Thoracic aorta (tissue), 2 donors: ENCODE results near the gene MSH2. TPM values are rescaled to one million over a fixed set of nuclear protein-coding genes. Genes with fewer than 3 reads are reported as not detected.

Source experiments
- ATAC-seq: fragments of 150-250 bp; one replicate; pipeline ENCODE4 v1.8.0; 2017; ENCODE audit warnings: low read depth; ENCODE audit not compliant: insufficient number of reproducible peaks, low FRiP score
- DNase-seq: peaks from one replicate; pipeline ENCODE4 v3.0.0-alpha.2; 2020; ENCODE audit warnings: low spot score
- H3K27ac ChIP-seq, 2 donors: fragments of 200-600 bp; sonication (generic); 1 replicate in 1 of 2; 2 replicates in 1 of 2; pipeline ENCODE4 v1.5.1; 2016; ENCODE audit warnings: mild to moderate bottlenecking in 2 of 2, moderate library complexity in 2 of 2
- H3K27me3 ChIP-seq: fragments of 200-600 bp; sonication (generic); replicated peaks from 2 replicates; pipeline ENCODE4 v1.6.0; 2016; ENCODE audit warnings: mild to moderate bottlenecking; ENCODE audit not compliant: insufficient read depth
- H3K36me3 ChIP-seq: fragments of 200-600 bp; sonication (generic); one replicate; pipeline ENCODE4 v1.5.1; 2016
- H3K4me1 ChIP-seq, 2 donors: fragments of 200-600 bp; sonication (generic); 1 replicate in 1 of 2; 2 replicates in 1 of 2; pipeline versions ENCODE4 v1.5.1 to v1.6.0; 2016; ENCODE audit warnings: low read depth in 2 of 2, mild to moderate bottlenecking in 1 of 2; ENCODE audit not compliant: control insufficient read depth in 1 of 2
- H3K4me3 ChIP-seq: fragments of 200-600 bp; sonication (generic); 2 replicates; pipeline ENCODE4 v1.5.1; 2016; ENCODE audit warnings: mild to moderate bottlenecking
- H3K9me3 ChIP-seq: fragments of 200-600 bp; sonication (generic); 2 replicates; pipeline ENCODE4 v1.5.1; 2016
- total RNA-seq, 2 donors: library from RNA; depleted of rRNA; stranded (reverse); fragments of >200 nt; gene quantifications; one replicate each; pipeline versions ENCODE4 v1.1.0 to v1.2.3, GENCODE V29; 2016
- TF ChIP-seq, protein P1 (sequence below): fragments of 200-600 bp; sonication (generic); IDR thresholded peaks from one replicate; pipeline ENCODE4 v1.5.1; 2019; ENCODE audit warnings: antibody characterized with exemption

Gene MSH2
- total RNA-seq, 2 donors from 2014 or later, result 4.7 to 9.6 TPM

DNA sequence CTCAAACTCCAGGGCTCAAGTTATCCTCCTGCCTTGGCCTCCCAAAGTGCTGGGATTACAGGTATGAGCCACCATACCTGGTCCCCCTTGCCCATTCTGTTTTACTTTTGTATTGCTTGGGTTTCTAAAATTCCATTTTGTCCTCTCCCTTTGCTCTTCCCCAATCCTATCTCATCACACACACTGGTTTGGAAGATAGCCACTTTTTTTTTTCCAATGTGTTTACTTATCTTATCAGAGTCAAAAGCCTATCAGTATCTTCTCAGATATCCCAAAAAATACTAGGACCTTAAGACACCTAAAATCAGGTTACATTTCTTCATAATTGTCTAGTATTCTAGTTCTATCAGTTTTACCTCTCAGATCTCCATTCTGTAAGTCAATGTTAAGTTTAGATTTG, 56.1 kb downstream of the MSH2 start:
- no peaks in the 10 kb centered on the region for H3K27me3 ChIP-seq
- TF ChIP-seq, protein P1, sequence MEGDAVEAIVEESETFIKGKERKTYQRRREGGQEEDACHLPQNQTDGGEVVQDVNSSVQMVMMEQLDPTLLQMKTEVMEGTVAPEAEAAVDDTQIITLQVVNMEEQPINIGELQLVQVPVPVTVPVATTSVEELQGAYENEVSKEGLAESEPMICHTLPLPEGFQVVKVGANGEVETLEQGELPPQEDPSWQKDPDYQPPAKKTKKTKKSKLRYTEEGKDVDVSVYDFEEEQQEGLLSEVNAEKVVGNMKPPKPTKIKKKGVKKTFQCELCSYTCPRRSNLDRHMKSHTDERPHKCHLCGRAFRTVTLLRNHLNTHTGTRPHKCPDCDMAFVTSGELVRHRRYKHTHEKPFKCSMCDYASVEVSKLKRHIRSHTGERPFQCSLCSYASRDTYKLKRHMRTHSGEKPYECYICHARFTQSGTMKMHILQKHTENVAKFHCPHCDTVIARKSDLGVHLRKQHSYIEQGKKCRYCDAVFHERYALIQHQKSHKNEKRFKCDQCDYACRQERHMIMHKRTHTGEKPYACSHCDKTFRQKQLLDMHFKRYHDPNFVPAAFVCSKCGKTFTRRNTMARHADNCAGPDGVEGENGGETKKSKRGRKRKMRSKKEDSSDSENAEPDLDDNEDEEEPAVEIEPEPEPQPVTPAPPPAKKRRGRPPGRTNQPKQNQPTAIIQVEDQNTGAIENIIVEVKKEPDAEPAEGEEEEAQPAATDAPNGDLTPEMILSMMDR, result no peak
- DNase-seq, result no peak
- ATAC-seq, result no peak
- H3K4me3 ChIP-seq, result no peak overlapping the region
- no peaks in the 10 kb centered on the region for H3K9me3 ChIP-seq
- H3K27ac ChIP-seq, result no peak overlapping the region
- no peaks in the 10 kb centered on the region for H3K36me3 ChIP-seq
- H3K4me1 ChIP-seq, result no peaks in the 10 kb centered on the region

DNA sequence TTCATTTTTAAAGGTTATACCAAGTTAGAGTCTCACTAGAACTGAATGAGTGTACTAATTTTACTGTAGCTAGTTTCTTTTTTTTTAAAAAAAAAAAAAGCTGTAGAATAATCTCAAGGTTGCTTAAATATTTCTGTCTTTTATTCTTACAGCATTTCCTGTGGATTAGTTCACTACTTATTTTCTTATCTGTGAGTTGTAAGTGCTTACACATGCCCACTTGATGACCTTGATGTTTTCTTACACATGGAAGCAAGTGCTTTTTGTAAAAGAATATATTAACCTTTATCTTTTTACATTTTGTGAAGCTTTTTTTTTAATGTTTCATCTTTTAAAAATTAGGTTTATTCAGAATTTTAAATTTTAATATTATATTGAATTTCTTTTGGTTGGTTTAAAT, 57.8 kb downstream of the MSH2 start:
- Histone ChIP-seq H3K27me3 (no peaks in the 10 kb centered on the region), H3K9me3 (no peaks in the 10 kb centered on the region), H3K36me3 (no peaks in the 10 kb centered on the region), H3K27ac (no peak overlapping the region), H3K4me3 (no peak overlapping the region), H3K4me1 (no peaks in the 10 kb centered on the region)
- TF ChIP-seq, protein P1, result no peak
- ATAC-seq, result no peak
- DNase-seq, result no peak

DNA sequence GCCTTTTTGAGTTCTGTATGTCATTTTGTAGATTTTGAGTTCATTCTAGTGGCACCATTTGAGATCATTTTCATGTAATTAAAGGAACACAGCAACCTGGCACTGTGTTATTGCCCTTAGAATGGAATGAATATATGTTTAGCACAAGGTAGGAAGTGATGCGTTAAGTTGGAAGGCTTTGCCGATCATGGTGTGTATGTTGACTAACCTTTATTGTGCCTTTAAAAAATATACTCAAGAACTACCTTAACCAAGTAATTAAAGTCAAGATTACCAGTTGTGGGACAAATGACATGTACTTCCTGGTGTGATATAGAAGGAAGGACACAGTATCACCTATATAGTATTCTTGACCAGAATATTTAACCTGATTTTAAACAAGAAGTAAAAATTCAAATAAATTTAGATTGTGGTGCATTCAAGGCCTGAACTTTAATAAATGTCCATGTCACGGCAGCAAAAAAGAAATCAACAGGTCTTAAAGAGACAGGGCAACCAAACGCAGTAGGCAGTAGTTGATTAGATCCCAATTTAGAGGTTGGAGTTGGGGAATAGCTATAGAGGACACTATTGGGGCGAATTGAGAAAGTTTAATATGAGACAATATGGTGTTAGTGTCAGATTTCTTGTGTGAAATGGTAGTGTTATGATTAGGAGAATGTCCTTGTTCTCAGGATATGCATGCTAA, 68.6 kb downstream of the MSH2 start:
- TF ChIP-seq, protein P1, result no peak
- no peaks in the 10 kb centered on the region for H3K4me1 ChIP-seq
- H3K9me3 ChIP-seq, result no peaks in the 10 kb centered on the region
- H3K36me3 ChIP-seq, result peaks cover 6% of the 10 kb centered on the region
- H3K27ac ChIP-seq, result no peak overlapping the region
- ATAC-seq (no peak), DNase-seq (no peak)
- no peaks in the 10 kb centered on the region for H3K27me3 ChIP-seq
- H3K4me3 ChIP-seq, result no peak overlapping the region

DNA sequence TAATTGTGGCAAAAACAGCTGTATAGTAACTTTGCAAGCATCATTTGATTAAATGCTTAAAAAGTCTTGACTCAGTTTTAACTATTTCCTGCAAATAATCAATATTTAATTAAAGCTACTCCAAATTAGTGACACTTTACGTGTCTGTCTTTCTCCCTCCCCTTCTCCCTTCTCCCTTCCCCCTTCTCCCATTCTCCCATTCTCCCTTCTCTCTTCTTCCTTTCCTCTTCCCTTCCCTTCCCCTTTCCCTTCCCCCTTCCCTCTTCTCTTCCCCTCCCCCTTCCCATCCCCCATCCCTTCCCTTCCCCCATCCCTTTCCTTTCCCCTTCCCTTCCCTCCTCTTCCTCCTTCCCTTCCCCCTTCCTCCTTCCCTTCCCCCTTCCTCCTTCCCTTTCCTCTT, 76.9 kb downstream of the MSH2 start:
- ATAC-seq (no peak), DNase-seq (no peak)
- H3K36me3 ChIP-seq, result peaks cover 2% of the 10 kb centered on the region
- H3K4me3 ChIP-seq, result no peak overlapping the region
- H3K27me3 ChIP-seq, result no peaks in the 10 kb centered on the region
- no peak overlapping the region for H3K27ac ChIP-seq
- TF ChIP-seq, protein P1, result no peak
- no peaks in the 10 kb centered on the region for H3K4me1 ChIP-seq
- H3K9me3 ChIP-seq, result no peaks in the 10 kb centered on the region

DNA sequence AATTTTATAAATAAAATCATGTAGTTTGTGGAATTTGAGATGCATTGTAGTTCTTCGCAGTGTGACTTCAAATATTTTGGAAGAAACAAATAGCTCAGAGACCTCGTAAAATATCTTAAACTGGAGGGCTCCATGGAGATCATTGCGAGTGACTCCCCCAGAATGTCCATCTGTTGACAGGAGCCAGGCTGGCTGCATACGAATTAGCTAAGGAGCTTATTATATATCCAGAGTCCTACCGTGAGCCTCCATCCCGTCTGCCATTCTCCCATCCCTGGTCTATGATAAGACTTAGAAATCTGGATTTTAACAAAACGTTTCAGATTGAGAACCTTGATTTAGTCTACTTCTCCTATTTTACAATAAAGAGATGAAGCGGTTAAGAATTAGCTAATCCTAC, 80.2 kb downstream of the MSH2 start:
- no peak overlapping the region for H3K4me3 ChIP-seq
- DNase-seq (no peak), ATAC-seq (no peak)
- no peaks in the 10 kb centered on the region for H3K27me3 ChIP-seq
- H3K36me3 ChIP-seq, result no peaks in the 10 kb centered on the region
- TF ChIP-seq, protein P1, result no peak
- H3K9me3 ChIP-seq, result no peaks in the 10 kb centered on the region
- no peaks in the 10 kb centered on the region for H3K4me1 ChIP-seq
- no peak overlapping the region for H3K27ac ChIP-seq
